Neural cell (in vitro differentiated cells): ENCODE measurements around the gene SND1. TPM values are rescaled to one million over a fixed set of nuclear protein-coding genes. Genes with fewer than 3 reads are reported as not detected.

Experiments
- H2AFZ ChIP-seq: fragments of 200-600, 300-800 bp; sonication (generic), shearing (Covaris generic); 2 replicates; pipeline ENCODE4 v1.6.0; 2014; ENCODE audit warnings: low read depth, mild to moderate bottlenecking, antibody characterized with exemption, low read length, moderate library complexity
- H3F3A ChIP-seq: fragments of 200-600 bp; shearing (Covaris generic); 2 replicates; pipeline ENCODE4 v1.6.1; 2016; ENCODE audit warnings: mild to moderate bottlenecking, moderate library complexity, mixed read lengths, antibody characterized with exemption, low read length; ENCODE audit not compliant: insufficient read depth, poor library complexity, severe bottlenecking
- H3K27ac ChIP-seq: fragments of 200-600, 300-800 bp; sonication (generic), shearing (Covaris generic); 2 replicates; pipeline ENCODE4 v1.5.1; 2014; ENCODE audit warnings: mild to moderate bottlenecking, low read length, moderate library complexity
- H3K27me3 ChIP-seq: fragments of 300-800, 200-600 bp; sonication (generic), shearing (Covaris generic); 2 replicates; pipeline ENCODE4 v1.6.0; 2014; ENCODE audit warnings: mild to moderate bottlenecking, low read depth, low read length, moderate library complexity; ENCODE audit not compliant: insufficient read depth
- H3K36me3 ChIP-seq: fragments of 300-800, 200-600 bp; sonication (generic), shearing (Covaris generic); 2 replicates; pipeline ENCODE4 v1.5.1; 2014; ENCODE audit warnings: mild to moderate bottlenecking, antibody characterized with exemption, low read length, moderate library complexity; ENCODE audit not compliant: insufficient read depth
- H3K4me2 ChIP-seq: fragments of 300-800, 200-600 bp; sonication (generic), shearing (Covaris generic); 2 replicates; pipeline ENCODE4 v1.6.0; 2014; ENCODE audit warnings: mild to moderate bottlenecking, low read length
- H3K4me3 ChIP-seq: fragments of 300-800, 200-600 bp; sonication (generic), shearing (Covaris generic); 2 replicates; pipeline ENCODE4 v1.5.1; 2014; ENCODE audit warnings: mild to moderate bottlenecking, low read length, moderate library complexity
- H3K79me2 ChIP-seq: fragments of 200-600 bp; shearing (Covaris generic); replicated peaks from 2 replicates; pipeline ENCODE4 v1.6.0; 2014; ENCODE audit warnings: mild to moderate bottlenecking, low read length, moderate library complexity; ENCODE audit not compliant: insufficient read depth
- H3K9ac ChIP-seq: fragments of 300-800, 200-600 bp; sonication (generic), shearing (Covaris generic); 2 replicates; pipeline ENCODE4 v1.6.1; 2016; ENCODE audit warnings: mild to moderate bottlenecking, low read length, mixed read lengths
- H3K9me2 ChIP-seq: fragments of 200-600 bp; shearing (Covaris generic); 2 replicates; pipeline ENCODE4 v1.6.1; 2016; ENCODE audit warnings: mild to moderate bottlenecking, low read length, mixed read lengths; ENCODE audit not compliant: insufficient read depth
- H3K9me3 ChIP-seq: fragments of 200-600, 300-800 bp; sonication (generic), shearing (Covaris generic); 2 replicates; pipeline ENCODE4 v1.6.1; 2016; ENCODE audit warnings: mild to moderate bottlenecking, mixed run types, low read length, moderate library complexity, mixed read lengths
- H4K20me1 ChIP-seq: fragments of 200-600 bp; shearing (Covaris generic); 2 replicates; pipeline ENCODE4 v1.6.1; 2016; ENCODE audit warnings: mild to moderate bottlenecking, mixed run types; ENCODE audit not compliant: insufficient read depth
- CTCF ChIP-seq: fragments of 450-650 bp; IDR thresholded peaks from 2 replicates; pipeline ENCODE4 v1.5.1; 2014; ENCODE audit warnings: antibody characterized with exemption, mild to moderate bottlenecking, moderate library complexity; ENCODE audit not compliant: poor library complexity, severe bottlenecking
- EP300 ChIP-seq: fragments of 450-650 bp; conservative IDR thresholded peaks from 2 replicates; pipeline ENCODE4 v1.6.1; 2014; ENCODE audit warnings: antibody characterized with exemption, mild to moderate bottlenecking, moderate library complexity; ENCODE audit not compliant: poor library complexity, severe bottlenecking
- EZH2 ChIP-seq: fragments of 200-600, 300-800 bp; shearing (Covaris generic), sonication (generic); IDR thresholded peaks from 2 replicates; pipeline ENCODE4 v1.6.1; 2014; ENCODE audit warnings: antibody characterized with exemption, low read length, borderline replicate concordance, mild to moderate bottlenecking; ENCODE audit not compliant: insufficient read depth, poor library complexity, severe bottlenecking
- MXI1 ChIP-seq: fragments of 450-650 bp; conservative IDR thresholded peaks from 2 replicates; pipeline ENCODE4 v1.6.1; 2014; ENCODE audit warnings: antibody characterized with exemption, mild to moderate bottlenecking; ENCODE audit not compliant: poor library complexity, severe bottlenecking
- POLR2AphosphoS5 ChIP-seq: IDR thresholded peaks from 2 replicates; pipeline ENCODE4 v1.6.1; 2012
- RAD21 ChIP-seq: fragments of 450-650 bp; conservative IDR thresholded peaks from 2 replicates; pipeline ENCODE4 v1.6.1; 2014; ENCODE audit warnings: antibody characterized with exemption, mild to moderate bottlenecking, moderate library complexity
- REST ChIP-seq: IDR thresholded peaks from 2 replicates; pipeline ENCODE4 v1.6.1; 2012; ENCODE audit warnings: borderline replicate concordance
- SMC3 ChIP-seq: fragments of 450-650 bp; conservative IDR thresholded peaks from 2 replicates; pipeline ENCODE4 v1.6.1; 2014; ENCODE audit warnings: antibody characterized with exemption, mild to moderate bottlenecking, moderate library complexity; ENCODE audit not compliant: poor library complexity
- TAF1 ChIP-seq: IDR thresholded peaks from 2 replicates; pipeline ENCODE4 v1.6.1; 2012; ENCODE audit warnings: low read depth
- polyA plus RNA-seq: library from polyadenylated mRNA; depleted of rRNA; stranded (reverse); fragments of >200 nt; gene quantifications from 2 replicates; pipeline ENCODE4 v1.2.3, GENCODE V29; 2014

Gene SND1
- polyA plus RNA-seq, 1 donor from 2014 or later, result 37.4 TPM

GRCh38 chr7:128059143-128059988, 407.4 kb downstream of the SND1 start:
- no peaks in the 10 kb centered on the region for H3K9me2 ChIP-seq
- no peaks in the 10 kb centered on the region for H3K9me3 ChIP-seq
- no peak overlapping the region for H3K4me2 ChIP-seq
- H2AFZ ChIP-seq, result no peak overlapping the region
- H3K79me2 ChIP-seq, result no peaks in the 10 kb centered on the region
- H3K9ac ChIP-seq, result no peak overlapping the region
- H4K20me1 ChIP-seq, result no peaks in the 10 kb centered on the region
- H3K4me3 ChIP-seq, result no peak overlapping the region
- no peaks in the 10 kb centered on the region for H3K36me3 ChIP-seq
- no peak overlapping the region for H3K27ac ChIP-seq
- TF ChIP-seq MXI1 (no peak), EP300 (no peak), POLR2AphosphoS5 (no peak), EZH2 (no peak), REST (no peak), CTCF (no peak), TAF1 (no peak), SMC3 (no peak), RAD21 (no peak)
- H3K27me3 ChIP-seq, result no peaks in the 10 kb centered on the region
- no peaks in the 10 kb centered on the region for H3F3A ChIP-seq

- TF ChIP-seq EZH2 (no peak), MXI1 (no peak), CTCF (no peak), SMC3 (no peak), RAD21 (no peak), TAF1 (no peak), EP300 (no peak), POLR2AphosphoS5 (no peak), REST (no peak)
- Histone ChIP-seq H2AFZ (no peak overlapping the region), H3K4me3 (no peak overlapping the region), H3K27ac (no peak overlapping the region), H3F3A (no peaks in the 10 kb centered on the region), H3K27me3 (no peaks in the 10 kb centered on the region), H3K9me3 (no peaks in the 10 kb centered on the region), H3K9ac (no peak overlapping the region), H3K79me2 (no peaks in the 10 kb centered on the region), H4K20me1 (no peaks in the 10 kb centered on the region), H3K4me2 (no peak overlapping the region), H3K36me3 (no peaks in the 10 kb centered on the region), H3K9me2 (no peaks in the 10 kb centered on the region)
Measured at GRCh38 chr7:128060018-128060417, 408.0 kb downstream of the SND1 start.
